ENCODE measurements around the gene CDK5RAP1. TPM values are rescaled to one million over a fixed set of nuclear protein-coding genes. Genes with fewer than 3 reads are reported as not detected.

CDK5RAP1 gene
- polyA plus RNA-seq, 2 donors = 19.5 to 29.2 TPM

- no peak overlapping the region for H3K27ac ChIP-seq (ENCODE audit: low read depth in 2 of 2, low read length in 1 of 2)
- no peaks in the 10 kb centered on the region for H3K9me3 ChIP-seq (ENCODE audit: control insufficient read depth in 2 of 2, insufficient read depth in 1 of 2, low read depth in 1 of 2, low read length in 1 of 2)
- no peak overlapping the region for H3K4me3 ChIP-seq (ENCODE audit: low read depth in 1 of 2, low read length in 2 of 2)
- H3K4me1 ChIP-seq (ENCODE audit: control insufficient read depth in 2 of 2, insufficient read depth in 2 of 2, low read length in 1 of 2) = no peaks in the 10 kb centered on the region
- H3K27me3 ChIP-seq (ENCODE audit: control insufficient read depth in 1 of 2, insufficient read depth in 2 of 2, low read length in 2 of 2) = no peaks in the 10 kb centered on the region
- WGBS, 2 donors = 95 to 96% methylated on average over 4 of the region's 4 CpGs
- H3K36me3 ChIP-seq (ENCODE audit: control insufficient read depth in 2 of 2, insufficient read depth in 2 of 2, low read length in 1 of 2) = no peaks in the 10 kb centered on the region
Measured at GRCh38 chr20:33343521-33343920, 57.8 kb downstream of the CDK5RAP1 start.

- Histone ChIP-seq H3K27me3 (ENCODE audit: control insufficient read depth in 1 of 2, insufficient read depth in 2 of 2, low read length in 2 of 2) (no peaks in the 10 kb centered on the region), H3K4me1 (ENCODE audit: control insufficient read depth in 2 of 2, insufficient read depth in 2 of 2, low read length in 1 of 2) (no peaks in the 10 kb centered on the region), H3K9me3 (ENCODE audit: control insufficient read depth in 2 of 2, insufficient read depth in 1 of 2, low read depth in 1 of 2, low read length in 1 of 2) (no peaks in the 10 kb centered on the region), H3K27ac (ENCODE audit: low read depth in 2 of 2, low read length in 1 of 2) (no peak overlapping the region), H3K4me3 (ENCODE audit: low read depth in 1 of 2, low read length in 2 of 2) (no peak overlapping the region), H3K36me3 (ENCODE audit: control insufficient read depth in 2 of 2, insufficient read depth in 2 of 2, low read length in 1 of 2) (no peaks in the 10 kb centered on the region)
- WGBS, 2 donors = 65 to 66% methylated on average over 8 of the region's 8 CpGs
Measured at GRCh38 chr20:33339515-33340058, 61.7 kb downstream of the CDK5RAP1 start.

GRCh38 chr20:33338467-33339258 is 62.7 kb downstream of the CDK5RAP1 start:
- H3K27ac ChIP-seq (ENCODE audit: low read depth in 2 of 2, low read length in 1 of 2) = no peak overlapping the region
- H3K36me3 ChIP-seq (ENCODE audit: control insufficient read depth in 2 of 2, insufficient read depth in 2 of 2, low read length in 1 of 2) = no peaks in the 10 kb centered on the region
- H3K9me3 ChIP-seq (ENCODE audit: control insufficient read depth in 2 of 2, insufficient read depth in 1 of 2, low read depth in 1 of 2, low read length in 1 of 2) = no peaks in the 10 kb centered on the region
- H3K4me1 ChIP-seq (ENCODE audit: control insufficient read depth in 2 of 2, insufficient read depth in 2 of 2, low read length in 1 of 2) = no peaks in the 10 kb centered on the region
- 79 to 83% methylated on average over 5 of the region's 5 CpGs for WGBS, 2 donors
- H3K4me3 ChIP-seq (ENCODE audit: low read depth in 1 of 2, low read length in 2 of 2) = no peak overlapping the region
- no peaks in the 10 kb centered on the region for H3K27me3 ChIP-seq (ENCODE audit: control insufficient read depth in 1 of 2, insufficient read depth in 2 of 2, low read length in 2 of 2)

- no peaks in the 10 kb centered on the region for H3K9me3 ChIP-seq (ENCODE audit: control insufficient read depth in 2 of 2, insufficient read depth in 1 of 2, low read depth in 1 of 2, low read length in 1 of 2)
- no peak overlapping the region for H3K27ac ChIP-seq (ENCODE audit: low read depth in 2 of 2, low read length in 1 of 2)
- H3K4me1 ChIP-seq (ENCODE audit: control insufficient read depth in 2 of 2, insufficient read depth in 2 of 2, low read length in 1 of 2) = no peaks in the 10 kb centered on the region
- H3K36me3 ChIP-seq (ENCODE audit: control insufficient read depth in 2 of 2, insufficient read depth in 2 of 2, low read length in 1 of 2) = no peaks in the 10 kb centered on the region
- no peaks in the 10 kb centered on the region for H3K27me3 ChIP-seq (ENCODE audit: control insufficient read depth in 1 of 2, insufficient read depth in 2 of 2, low read length in 2 of 2)
- no peak overlapping the region for H3K4me3 ChIP-seq (ENCODE audit: low read depth in 1 of 2, low read length in 2 of 2)
- WGBS, 2 donors = 69 to 79% methylated on average over 6 of the region's 6 CpGs
Measured at GRCh38 chr20:33337531-33338165, 63.7 kb downstream of the CDK5RAP1 start.

GRCh38 chr20:33337119-33337518 is 64.2 kb downstream of the CDK5RAP1 start:
- H3K27me3 ChIP-seq (ENCODE audit: control insufficient read depth in 1 of 2, insufficient read depth in 2 of 2, low read length in 2 of 2) = no peaks in the 10 kb centered on the region
- no peak overlapping the region for H3K4me3 ChIP-seq (ENCODE audit: low read depth in 1 of 2, low read length in 2 of 2)
- no peak overlapping the region for H3K27ac ChIP-seq (ENCODE audit: low read depth in 2 of 2, low read length in 1 of 2)
- no peaks in the 10 kb centered on the region for H3K4me1 ChIP-seq (ENCODE audit: control insufficient read depth in 2 of 2, insufficient read depth in 2 of 2, low read length in 1 of 2)
- no peaks in the 10 kb centered on the region for H3K9me3 ChIP-seq (ENCODE audit: control insufficient read depth in 2 of 2, insufficient read depth in 1 of 2, low read depth in 1 of 2, low read length in 1 of 2)
- WGBS, 2 donors = 65 to 68% methylated on average over 8 of the region's 8 CpGs
- H3K36me3 ChIP-seq (ENCODE audit: control insufficient read depth in 2 of 2, insufficient read depth in 2 of 2, low read length in 1 of 2) = no peaks in the 10 kb centered on the region

GRCh38 chr20:33336375-33336774 is 64.9 kb downstream of the CDK5RAP1 start:
- Histone ChIP-seq H3K27me3 (ENCODE audit: control insufficient read depth in 1 of 2, insufficient read depth in 2 of 2, low read length in 2 of 2) (no peaks in the 10 kb centered on the region), H3K4me3 (ENCODE audit: low read depth in 1 of 2, low read length in 2 of 2) (no peak overlapping the region), H3K27ac (ENCODE audit: low read depth in 2 of 2, low read length in 1 of 2) (no peak overlapping the region), H3K4me1 (ENCODE audit: control insufficient read depth in 2 of 2, insufficient read depth in 2 of 2, low read length in 1 of 2) (no peaks in the 10 kb centered on the region), H3K9me3 (ENCODE audit: control insufficient read depth in 2 of 2, insufficient read depth in 1 of 2, low read depth in 1 of 2, low read length in 1 of 2) (no peaks in the 10 kb centered on the region), H3K36me3 (ENCODE audit: control insufficient read depth in 2 of 2, insufficient read depth in 2 of 2, low read length in 1 of 2) (no peaks in the 10 kb centered on the region)
- WGBS, 2 donors = 87 to 91% methylated on average over 3 of the region's 3 CpGs

GRCh38 chr20:33334111-33334510 is 67.2 kb downstream of the CDK5RAP1 start:
- Histone ChIP-seq H3K27me3 (ENCODE audit: control insufficient read depth in 1 of 2, insufficient read depth in 2 of 2, low read length in 2 of 2) (no peaks in the 10 kb centered on the region), H3K4me3 (ENCODE audit: low read depth in 1 of 2, low read length in 2 of 2) (no peak overlapping the region), H3K9me3 (ENCODE audit: control insufficient read depth in 2 of 2, insufficient read depth in 1 of 2, low read depth in 1 of 2, low read length in 1 of 2) (no peaks in the 10 kb centered on the region), H3K36me3 (ENCODE audit: control insufficient read depth in 2 of 2, insufficient read depth in 2 of 2, low read length in 1 of 2) (no peaks in the 10 kb centered on the region), H3K4me1 (ENCODE audit: control insufficient read depth in 2 of 2, insufficient read depth in 2 of 2, low read length in 1 of 2) (no peaks in the 10 kb centered on the region), H3K27ac (ENCODE audit: low read depth in 2 of 2, low read length in 1 of 2) (no peak overlapping the region)
- 77 to 78% methylated on average over 3 of the region's 3 CpGs for WGBS, 2 donors

- 86 to 89% methylated on average over 7 of the region's 7 CpGs for WGBS, 2 donors
Measured at GRCh38 chr20:33333616-33334015, 67.7 kb downstream of the CDK5RAP1 start.

GRCh38 chr20:33332905-33333456 is 68.3 kb downstream of the CDK5RAP1 start:
- no peaks in the 10 kb centered on the region for H3K36me3 ChIP-seq (ENCODE audit: control insufficient read depth in 2 of 2, insufficient read depth in 2 of 2, low read length in 1 of 2)
- no peak overlapping the region for H3K27ac ChIP-seq (ENCODE audit: low read depth in 2 of 2, low read length in 1 of 2)
- no peaks in the 10 kb centered on the region for H3K4me1 ChIP-seq (ENCODE audit: control insufficient read depth in 2 of 2, insufficient read depth in 2 of 2, low read length in 1 of 2)
- WGBS, 2 donors = 49 to 61% methylated on average over 20 of the region's 20 CpGs
- no peaks in the 10 kb centered on the region for H3K27me3 ChIP-seq (ENCODE audit: control insufficient read depth in 1 of 2, insufficient read depth in 2 of 2, low read length in 2 of 2)
- no peak overlapping the region for H3K4me3 ChIP-seq (ENCODE audit: low read depth in 1 of 2, low read length in 2 of 2)
- no peaks in the 10 kb centered on the region for H3K9me3 ChIP-seq (ENCODE audit: control insufficient read depth in 2 of 2, insufficient read depth in 1 of 2, low read depth in 1 of 2, low read length in 1 of 2)

More at GRCh38 chr20:33333616-33334015, 67.7 kb downstream of the CDK5RAP1 start:
- H3K36me3 ChIP-seq (ENCODE audit: control insufficient read depth in 2 of 2, insufficient read depth in 2 of 2, low read length in 1 of 2) = no peaks in the 10 kb centered on the region
- no peaks in the 10 kb centered on the region for H3K4me1 ChIP-seq (ENCODE audit: control insufficient read depth in 2 of 2, insufficient read depth in 2 of 2, low read length in 1 of 2)
- no peak overlapping the region for H3K27ac ChIP-seq (ENCODE audit: low read depth in 2 of 2, low read length in 1 of 2)
- no peaks in the 10 kb centered on the region for H3K27me3 ChIP-seq (ENCODE audit: control insufficient read depth in 1 of 2, insufficient read depth in 2 of 2, low read length in 2 of 2)
- no peak overlapping the region for H3K4me3 ChIP-seq (ENCODE audit: low read depth in 1 of 2, low read length in 2 of 2)
- no peaks in the 10 kb centered on the region for H3K9me3 ChIP-seq (ENCODE audit: control insufficient read depth in 2 of 2, insufficient read depth in 1 of 2, low read depth in 1 of 2, low read length in 1 of 2)
